ENCODE measurements around the gene RIPPLY2. TPM values are rescaled to one million over a fixed set of nuclear protein-coding genes. Genes with fewer than 3 reads are reported as not detected.
A peak's percentile ranks its signal among the peaks of the same experiment; 100 is the strongest.

RIPPLY2 gene
- total RNA-seq, 1 donor from 2014 or later = not detected

DNA sequence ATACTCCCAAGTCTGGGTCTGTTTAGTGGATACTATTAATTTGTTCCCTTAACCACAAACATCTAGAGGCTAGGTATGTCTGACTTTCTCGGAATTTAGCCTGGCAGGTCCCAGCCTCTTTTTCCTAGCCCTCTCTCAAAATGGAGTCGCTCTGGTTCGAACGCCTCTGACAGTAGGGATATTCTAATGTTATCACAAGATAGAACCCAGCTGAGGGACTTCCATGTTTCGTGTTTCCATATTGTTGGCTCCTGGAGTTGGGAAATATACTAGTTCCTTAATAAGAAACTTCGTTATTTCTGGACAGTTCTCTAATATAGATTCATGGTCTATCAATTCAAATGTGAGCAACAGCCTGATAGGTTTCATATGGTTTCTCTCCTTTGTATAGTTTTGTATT, 22.7 kb downstream of the RIPPLY2 start:
- TF ChIP-seq, protein P1, sequence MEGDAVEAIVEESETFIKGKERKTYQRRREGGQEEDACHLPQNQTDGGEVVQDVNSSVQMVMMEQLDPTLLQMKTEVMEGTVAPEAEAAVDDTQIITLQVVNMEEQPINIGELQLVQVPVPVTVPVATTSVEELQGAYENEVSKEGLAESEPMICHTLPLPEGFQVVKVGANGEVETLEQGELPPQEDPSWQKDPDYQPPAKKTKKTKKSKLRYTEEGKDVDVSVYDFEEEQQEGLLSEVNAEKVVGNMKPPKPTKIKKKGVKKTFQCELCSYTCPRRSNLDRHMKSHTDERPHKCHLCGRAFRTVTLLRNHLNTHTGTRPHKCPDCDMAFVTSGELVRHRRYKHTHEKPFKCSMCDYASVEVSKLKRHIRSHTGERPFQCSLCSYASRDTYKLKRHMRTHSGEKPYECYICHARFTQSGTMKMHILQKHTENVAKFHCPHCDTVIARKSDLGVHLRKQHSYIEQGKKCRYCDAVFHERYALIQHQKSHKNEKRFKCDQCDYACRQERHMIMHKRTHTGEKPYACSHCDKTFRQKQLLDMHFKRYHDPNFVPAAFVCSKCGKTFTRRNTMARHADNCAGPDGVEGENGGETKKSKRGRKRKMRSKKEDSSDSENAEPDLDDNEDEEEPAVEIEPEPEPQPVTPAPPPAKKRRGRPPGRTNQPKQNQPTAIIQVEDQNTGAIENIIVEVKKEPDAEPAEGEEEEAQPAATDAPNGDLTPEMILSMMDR (IDR thresholded peaks at IDR 0.05; ENCODE audit: unreplicated experiment) = no peak
- Mint-ChIP-seq H3K4me1 (ENCODE audit: low read depth) (peaks cover 14% of the 10 kb centered on the region), H3K27me3 (no peaks in the 10 kb centered on the region), H3K4me3 (ENCODE audit: low read depth) (no peak overlapping the region), H3K36me3 (ENCODE audit: insufficient read depth) (peaks cover 1% of the 10 kb centered on the region), H3K27ac (no peak overlapping the region), H3K9me3 (ENCODE audit: low read depth) (no peaks in the 10 kb centered on the region)
- no peak for DNase-seq (ENCODE audit: low spot score, unreplicated experiment)

DNA sequence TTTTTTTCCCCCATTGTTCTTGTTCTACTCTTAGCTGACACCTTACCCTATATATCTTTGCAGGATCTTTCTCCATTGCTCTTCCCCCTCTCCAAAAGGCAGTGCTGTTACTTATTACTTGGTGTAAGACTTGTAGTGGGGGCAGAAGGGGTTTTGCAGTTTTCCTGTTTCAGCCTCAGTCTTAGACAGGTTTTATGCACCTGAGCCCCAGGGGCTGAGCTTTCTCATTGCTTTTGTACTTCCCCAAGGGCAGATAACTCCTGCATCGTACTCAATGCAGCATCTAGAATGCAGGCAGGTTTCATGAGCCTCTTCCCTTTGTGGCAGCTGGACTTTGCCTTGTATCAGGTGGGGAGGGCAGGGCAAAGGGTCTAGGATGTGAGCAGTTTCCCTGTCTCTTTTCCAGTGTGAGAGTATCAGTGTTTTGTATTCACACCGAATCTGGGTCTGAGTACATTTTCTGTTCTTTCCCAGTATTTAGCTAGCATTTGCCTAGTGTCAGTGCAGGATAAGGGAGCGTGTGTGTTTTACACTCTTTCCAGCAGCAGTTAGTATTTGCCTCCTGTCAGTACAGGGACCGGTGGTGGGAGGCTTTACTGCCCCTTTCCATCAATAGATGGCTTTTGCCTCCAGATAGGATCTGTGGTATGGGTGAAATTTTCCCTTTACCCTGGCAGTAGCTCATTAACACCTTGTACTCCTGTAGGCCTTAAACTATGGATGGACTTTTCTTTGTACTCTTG, 25.9 kb downstream of the RIPPLY2 start:
- Mint-ChIP-seq H3K9me3 (ENCODE audit: low read depth) (no peaks in the 10 kb centered on the region), H3K4me1 (ENCODE audit: low read depth) (peaks cover 12% of the 10 kb centered on the region), H3K36me3 (ENCODE audit: insufficient read depth) (peaks cover 1% of the 10 kb centered on the region), H3K4me3 (ENCODE audit: low read depth) (no peak overlapping the region), H3K27ac (no peak overlapping the region), H3K27me3 (no peaks in the 10 kb centered on the region)
- TF ChIP-seq, protein P1 (IDR thresholded peaks at IDR 0.05; ENCODE audit: unreplicated experiment) = no peak
- no peak for DNase-seq (ENCODE audit: low spot score, unreplicated experiment)

DNA sequence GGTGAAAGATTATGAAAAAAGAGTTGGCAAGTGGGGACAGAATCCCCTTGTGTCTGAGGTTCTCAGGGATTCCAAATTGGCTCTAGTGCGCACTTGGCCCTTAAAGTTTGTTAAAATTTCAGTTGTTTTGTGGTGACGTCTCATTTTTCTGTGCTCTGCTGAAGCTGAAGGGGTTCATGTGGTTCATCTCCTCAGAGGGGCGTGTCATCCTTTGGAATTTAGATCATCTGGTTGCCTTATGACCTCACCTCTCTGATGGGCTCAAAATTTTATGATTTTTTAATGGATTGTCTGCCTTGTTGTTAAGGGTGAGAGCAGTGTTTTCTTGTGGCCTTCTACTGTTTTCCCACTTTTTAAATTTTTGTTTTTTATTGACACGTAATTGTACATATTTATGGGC, 26.6 kb downstream of the RIPPLY2 start:
- H3K36me3 Mint-ChIP-seq (ENCODE audit: insufficient read depth) = peaks cover 1% of the 10 kb centered on the region
- TF ChIP-seq, protein P1 (IDR thresholded peaks at IDR 0.05; ENCODE audit: unreplicated experiment) = no peak
- H3K9me3 Mint-ChIP-seq (ENCODE audit: low read depth) = no peaks in the 10 kb centered on the region
- no peak overlapping the region for H3K27ac Mint-ChIP-seq
- no peaks in the 10 kb centered on the region for H3K27me3 Mint-ChIP-seq
- H3K4me3 Mint-ChIP-seq (ENCODE audit: low read depth) = no peak overlapping the region
- DNase-seq (ENCODE audit: low spot score, unreplicated experiment) = no peak
- peaks cover 12% of the 10 kb centered on the region for H3K4me1 Mint-ChIP-seq (ENCODE audit: low read depth)

DNA sequence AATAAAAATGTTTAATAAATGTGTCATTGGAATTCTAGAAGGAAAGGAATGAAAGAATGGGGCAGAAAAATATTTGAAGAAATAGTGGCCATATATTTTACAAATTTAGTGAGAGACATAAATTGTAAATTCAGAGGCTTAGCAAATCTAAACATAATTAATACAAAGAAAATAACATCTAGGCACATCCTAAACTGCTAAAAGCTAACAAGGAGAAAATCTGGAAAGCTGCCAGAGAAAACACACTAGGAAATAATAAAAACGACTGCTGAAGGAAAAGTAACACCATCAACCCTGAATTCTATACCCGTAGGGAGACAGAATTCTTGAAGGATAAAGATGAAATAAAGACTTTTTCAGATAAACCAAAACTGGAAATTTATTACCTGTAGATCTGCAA, 30.1 kb downstream of the RIPPLY2 start:
- TF ChIP-seq, protein P1 (IDR thresholded peaks at IDR 0.05; ENCODE audit: unreplicated experiment) = no peak
- no peak overlapping the region for H3K4me3 Mint-ChIP-seq (ENCODE audit: low read depth)
- peaks cover 11% of the 10 kb centered on the region for H3K4me1 Mint-ChIP-seq (ENCODE audit: low read depth)
- H3K36me3 Mint-ChIP-seq (ENCODE audit: insufficient read depth) = no peaks in the 10 kb centered on the region
- H3K9me3 Mint-ChIP-seq (ENCODE audit: low read depth) = no peaks in the 10 kb centered on the region
- no peak overlapping the region for H3K27ac Mint-ChIP-seq
- no peaks in the 10 kb centered on the region for H3K27me3 Mint-ChIP-seq
- DNase-seq (ENCODE audit: low spot score, unreplicated experiment) = no peak

DNA sequence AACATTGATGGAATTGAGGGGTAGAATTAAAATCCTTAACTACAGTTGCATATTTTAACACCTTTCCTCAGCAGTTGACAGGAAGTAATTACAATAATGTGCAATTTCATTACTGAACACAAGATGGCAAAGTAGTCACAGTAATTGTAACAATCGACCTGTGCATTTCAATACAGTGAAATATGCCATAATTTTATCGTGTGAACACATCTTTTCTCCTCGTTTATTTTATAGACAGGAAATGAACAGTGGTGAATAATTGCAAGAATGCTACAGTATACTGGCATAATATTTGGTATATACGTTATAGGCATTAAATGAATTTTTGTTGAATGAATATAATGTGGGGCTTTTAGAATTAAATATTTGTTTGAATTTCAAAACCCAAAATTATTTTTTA, 31.4 kb downstream of the RIPPLY2 start:
- TF ChIP-seq, protein P1 (IDR thresholded peaks at IDR 0.05; ENCODE audit: unreplicated experiment) = peak; percentile 80
- Mint-ChIP-seq H3K36me3 (ENCODE audit: insufficient read depth) (no peaks in the 10 kb centered on the region), H3K9me3 (ENCODE audit: low read depth) (no peaks in the 10 kb centered on the region), H3K27me3 (no peaks in the 10 kb centered on the region), H3K4me3 (ENCODE audit: low read depth) (no peak overlapping the region), H3K27ac (no peak overlapping the region), H3K4me1 (ENCODE audit: low read depth) (peaks cover 4% of the 10 kb centered on the region)
- DNase-seq (ENCODE audit: low spot score, unreplicated experiment) = no peak

Data from progenitor cell of endocrine pancreas (in vitro differentiated cells).